HG02973 (cell line): ENCODE measurements around the gene PANK2.
"Not testable (repeated sequence)": the region's sequence is repeated elsewhere in the genome, so short reads cannot be mapped to it uniquely, and the experiment has no call there.

Experiments used
- ATAC-seq: cut with Tn5 transposase; IDR thresholded peaks from one replicate; pipeline ENCODE4 v1.9.1; 2021; ENCODE audit warnings: moderate library complexity; ENCODE audit not compliant: unreplicated experiment

PANK2 gene

DNA sequence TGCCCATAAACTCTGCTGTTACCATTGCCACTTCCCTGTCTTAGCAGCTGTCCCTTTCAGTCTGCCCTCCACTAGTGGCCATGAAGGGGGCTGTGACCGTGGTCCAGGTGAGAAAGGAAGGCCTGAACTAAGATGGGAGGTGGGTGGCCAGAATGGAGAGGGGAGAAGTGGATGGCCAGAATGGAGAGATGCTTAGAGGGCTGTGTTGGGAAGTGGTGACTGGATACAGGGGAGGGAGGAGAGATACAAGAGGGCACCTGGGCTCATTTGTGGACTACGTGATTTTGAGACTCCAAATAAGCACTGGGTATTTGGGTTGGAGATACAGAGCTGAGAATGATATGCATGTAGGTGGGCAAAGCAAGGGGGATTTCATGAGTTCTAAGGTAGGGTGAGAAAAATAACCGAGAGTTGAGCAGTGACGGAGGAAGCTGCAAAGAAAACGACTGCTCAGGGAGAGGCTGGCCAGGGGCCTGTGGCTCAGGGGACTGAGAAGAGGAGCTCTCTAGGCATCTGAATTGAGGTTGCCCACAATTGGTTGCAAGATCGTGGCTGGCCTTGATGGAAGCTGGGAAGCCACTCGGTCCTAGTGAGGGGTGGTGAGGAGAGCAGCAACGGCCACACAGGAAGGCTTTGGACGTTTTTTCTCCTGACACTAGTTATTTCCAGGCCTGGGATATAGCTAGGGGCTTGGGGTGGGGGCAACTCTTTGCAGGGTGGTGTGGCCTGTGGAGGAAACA is 36.9 kb downstream of the PANK2 start:
- ATAC-seq: no peak

DNA sequence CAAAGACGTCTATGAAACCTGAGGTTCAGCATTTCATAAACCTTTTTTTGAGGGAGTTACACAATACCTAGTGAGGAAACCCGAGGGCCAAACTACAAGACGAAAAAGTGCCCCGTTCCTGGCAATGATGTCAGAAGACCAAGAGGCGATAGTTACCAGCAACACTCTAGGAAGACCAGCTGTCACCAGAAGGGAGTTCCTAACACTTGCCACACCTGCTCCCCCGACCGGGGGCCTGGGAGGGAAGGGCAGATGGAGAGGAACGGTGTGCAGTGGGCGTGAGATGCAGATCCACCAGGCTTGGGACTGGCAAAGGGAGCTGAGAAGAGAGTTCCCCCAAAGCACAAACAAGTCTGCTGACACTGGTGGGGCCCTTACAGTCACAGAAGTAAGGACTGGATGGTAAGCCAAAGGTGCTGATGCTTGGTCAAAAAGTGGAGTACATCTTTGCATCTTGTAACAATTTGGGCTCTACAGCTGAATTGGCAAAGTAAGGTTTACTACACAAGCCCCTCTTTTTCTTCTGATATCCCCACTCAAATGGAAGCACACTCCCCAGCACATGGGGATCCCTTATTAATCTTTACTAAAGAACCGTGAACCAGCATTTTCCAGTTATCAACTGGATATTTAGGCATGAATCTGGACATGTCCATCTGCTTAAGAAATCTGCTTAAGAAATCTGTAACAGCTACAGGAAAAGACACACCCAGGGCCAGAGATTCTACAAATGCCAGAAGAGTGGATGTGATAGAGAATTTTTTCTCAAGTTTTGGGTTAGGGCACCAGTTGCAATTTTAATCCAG is 38.5 kb downstream of the PANK2 start:
- no peak for ATAC-seq

DNA sequence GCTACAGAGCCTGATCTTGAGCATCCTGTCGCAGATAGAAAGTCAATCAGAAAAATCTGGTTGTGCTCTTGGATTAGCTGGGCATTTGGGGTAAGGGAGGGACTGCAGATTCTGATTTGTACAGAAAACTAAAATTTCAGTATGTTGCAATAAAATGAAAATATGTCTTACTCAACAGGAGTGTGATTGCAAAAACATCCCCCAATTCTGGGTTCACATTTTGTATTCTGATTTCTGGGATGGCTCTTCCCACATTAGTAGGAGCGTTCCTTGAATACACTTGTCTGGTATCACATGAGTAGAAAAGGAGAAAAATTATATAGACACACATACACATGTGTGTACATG is 40.5 kb downstream of the PANK2 start:
- ATAC-seq: no peak

DNA sequence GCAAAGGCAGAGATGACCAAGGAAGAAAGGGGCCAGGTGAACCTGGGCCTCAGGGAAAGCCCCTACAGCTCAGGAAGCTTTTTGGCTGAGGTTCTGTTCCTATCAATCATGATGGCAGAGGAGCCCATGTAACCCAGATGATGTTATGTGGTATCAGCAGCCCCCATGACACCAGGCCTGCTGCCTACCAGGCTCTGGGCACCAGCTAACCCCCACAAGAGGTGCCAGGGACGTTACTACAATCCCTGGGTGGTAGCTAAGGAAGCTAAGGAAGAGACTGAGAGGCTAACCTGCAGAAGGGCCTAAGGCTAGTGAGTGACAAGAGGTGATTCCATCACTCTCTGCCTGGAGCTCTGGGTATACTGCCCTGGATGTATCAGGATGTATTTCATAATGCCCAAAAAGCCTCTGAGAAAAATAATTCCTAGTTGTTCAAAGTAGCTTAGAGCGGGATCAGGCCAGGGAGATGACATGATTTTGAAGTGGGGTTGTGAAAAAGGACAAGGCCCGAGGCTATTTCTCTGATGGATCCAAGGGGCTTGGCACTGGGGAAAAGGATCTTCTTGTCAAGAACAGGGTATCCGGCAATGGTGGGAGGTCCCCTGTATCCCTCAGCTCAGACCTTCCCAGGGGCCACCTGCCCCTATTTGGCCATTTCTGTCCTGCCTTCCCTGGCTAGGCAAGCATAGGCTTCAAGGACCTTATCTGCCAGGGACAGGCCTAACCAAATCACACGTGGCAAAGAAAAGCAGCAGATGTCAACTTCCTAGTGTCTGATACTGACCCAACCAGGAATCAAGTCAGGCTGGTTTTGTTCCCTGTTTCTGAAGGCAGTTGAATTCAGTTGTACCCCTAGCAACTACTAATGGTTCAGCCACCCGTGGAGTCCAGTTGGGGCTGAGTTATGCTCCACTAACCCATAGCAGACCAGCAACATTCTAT is 41.3 kb downstream of the PANK2 start:
- ATAC-seq: no peak

DNA sequence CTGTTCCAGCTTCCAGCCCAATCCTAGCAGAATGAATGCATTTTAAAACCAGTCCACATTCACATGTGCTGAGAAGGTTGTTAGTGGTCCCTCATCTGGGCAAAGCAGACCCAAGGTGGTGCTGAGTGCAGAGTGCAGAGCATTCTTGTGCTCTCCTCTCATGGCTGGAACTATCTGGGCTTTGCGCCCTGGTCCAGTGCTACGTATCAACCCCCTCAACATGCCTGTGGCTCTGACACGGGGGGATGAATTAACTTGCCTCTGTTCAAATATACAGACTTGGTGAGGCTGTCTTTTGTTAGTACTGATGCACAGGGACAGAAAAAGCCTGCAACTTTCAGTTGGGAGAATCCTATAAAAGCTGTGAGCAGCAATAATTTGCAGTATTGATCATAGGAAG is 42.5 kb downstream of the PANK2 start:
- no peak for ATAC-seq

DNA sequence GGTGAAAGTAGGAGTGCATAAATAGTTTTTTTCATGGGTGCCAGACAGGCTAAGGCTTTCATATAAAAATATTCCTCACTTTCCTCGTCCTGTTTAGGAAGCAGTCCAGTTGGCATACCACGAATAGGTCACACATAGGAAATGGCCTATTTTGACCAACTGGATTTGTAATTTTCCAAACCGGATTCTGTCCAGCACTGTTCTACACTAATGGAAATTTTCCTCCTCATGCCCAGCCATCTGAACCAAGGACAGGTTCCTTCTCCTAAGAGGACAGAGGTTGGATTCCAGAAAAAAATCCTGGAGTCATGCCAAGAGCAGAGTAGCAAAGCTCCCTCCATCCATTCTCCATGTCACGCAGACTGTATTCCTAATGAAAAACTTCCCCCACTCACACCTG is 43.1 kb downstream of the PANK2 start:
- ATAC-seq: no peak

DNA sequence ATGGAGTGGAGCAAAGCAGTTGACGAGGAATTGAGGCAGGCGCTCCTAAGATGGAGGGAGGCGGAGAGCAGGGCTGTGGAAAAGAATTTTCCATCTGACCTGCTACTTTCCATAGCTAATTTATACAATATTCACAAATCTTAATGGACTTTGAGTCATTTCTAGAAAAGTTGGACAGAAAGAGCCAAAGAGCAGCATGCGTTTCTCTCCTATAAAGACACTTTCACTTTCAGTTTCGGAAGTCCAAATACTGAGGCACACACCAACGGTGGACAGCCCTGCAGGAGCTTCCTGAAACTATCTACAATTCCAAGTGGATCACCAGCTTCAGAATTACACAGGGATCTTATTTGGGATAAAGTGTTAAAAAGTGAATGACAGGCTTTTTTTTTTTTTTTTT is 43.5 kb downstream of the PANK2 start:
- no peak for ATAC-seq

DNA sequence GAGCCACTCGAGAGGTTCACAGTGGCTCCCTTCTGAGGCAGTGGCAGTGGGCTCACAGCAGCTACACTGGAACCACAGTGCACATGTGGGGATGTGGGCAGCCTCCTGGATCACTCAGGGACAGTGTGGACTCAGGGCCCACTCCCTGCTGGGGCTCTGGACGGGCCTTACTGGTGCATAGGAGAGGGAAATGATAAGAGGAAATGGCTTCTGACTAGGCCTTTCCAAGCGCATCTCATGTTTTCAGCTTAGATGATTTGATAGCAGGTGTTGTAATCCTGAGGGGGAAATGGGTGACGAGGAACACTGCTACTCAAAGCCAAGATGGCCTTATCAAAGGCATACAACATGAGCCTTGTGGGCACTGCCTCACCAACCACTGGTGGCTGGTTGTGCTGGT is 44.0 kb downstream of the PANK2 start:
- ATAC-seq: no peak

DNA sequence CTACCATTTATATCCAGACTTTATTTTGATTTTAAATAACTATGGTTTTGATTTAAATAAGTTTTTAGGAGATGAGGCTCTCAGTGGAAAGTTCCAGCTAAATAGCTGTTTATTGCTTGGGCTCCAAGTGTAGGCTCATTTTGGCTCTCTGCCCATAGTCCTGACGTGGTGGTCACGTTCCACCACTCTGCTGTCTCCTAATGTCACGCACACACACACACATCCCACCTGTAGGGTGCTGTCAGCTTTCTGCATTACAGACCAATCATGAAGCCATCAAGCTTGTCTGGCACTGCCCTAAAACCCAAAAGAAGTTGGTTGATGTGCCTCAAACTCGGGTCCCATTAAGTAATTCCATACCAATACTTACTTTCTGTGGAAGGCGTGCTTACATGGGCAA is 45.4 kb downstream of the PANK2 start:
- ATAC-seq: no peak

DNA sequence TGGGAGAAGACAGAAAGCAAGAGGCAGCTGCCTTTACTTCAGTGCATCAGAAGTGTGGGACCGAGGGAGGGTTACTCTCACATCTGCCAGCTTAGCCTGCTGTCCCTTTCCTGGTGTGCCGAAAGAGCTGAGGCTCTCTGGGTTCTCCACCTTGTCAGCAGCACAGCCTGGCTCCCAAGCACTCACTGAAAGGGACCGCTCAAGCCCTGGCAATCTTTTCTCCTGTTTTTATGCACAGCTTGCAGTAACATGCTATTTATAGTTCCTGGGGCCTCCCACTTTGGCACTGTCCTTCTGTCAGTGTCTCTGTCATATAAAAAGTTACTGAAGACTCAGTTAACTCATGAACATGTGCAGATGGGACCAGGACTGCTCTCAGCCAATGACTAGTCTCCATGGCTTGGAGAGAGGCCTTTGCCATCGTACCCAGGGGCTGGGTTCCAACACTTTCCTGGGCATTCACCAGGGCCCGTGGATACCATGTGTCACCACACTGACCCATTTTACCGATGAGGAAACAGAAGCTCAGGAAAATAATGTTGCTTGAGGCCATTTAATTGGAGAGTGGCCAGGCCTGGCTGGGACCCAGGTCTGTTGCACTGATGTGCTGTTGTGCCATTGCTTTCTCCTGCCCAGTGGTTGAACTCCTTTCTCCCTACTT is 46.2 kb downstream of the PANK2 start:
- no peak for ATAC-seq

DNA sequence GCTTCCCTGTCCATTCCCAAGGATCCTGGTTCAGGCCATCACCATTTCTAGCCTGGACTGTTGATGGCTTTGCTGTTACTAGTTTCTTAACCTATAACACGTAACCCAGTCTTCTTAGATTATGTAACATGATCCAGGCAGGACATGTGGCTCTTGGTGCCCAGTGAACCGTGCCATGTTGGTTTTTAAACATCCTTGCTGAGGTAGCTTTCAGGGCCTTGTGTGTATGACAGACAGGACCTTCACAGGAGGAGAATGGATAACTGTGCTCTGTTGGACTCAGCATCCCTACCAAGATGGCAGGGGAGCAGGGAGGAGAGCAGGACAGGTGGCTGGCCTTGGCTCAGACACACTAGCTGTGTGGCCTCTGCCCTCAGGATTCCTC is 46.8 kb downstream of the PANK2 start:
- no peak for ATAC-seq

DNA sequence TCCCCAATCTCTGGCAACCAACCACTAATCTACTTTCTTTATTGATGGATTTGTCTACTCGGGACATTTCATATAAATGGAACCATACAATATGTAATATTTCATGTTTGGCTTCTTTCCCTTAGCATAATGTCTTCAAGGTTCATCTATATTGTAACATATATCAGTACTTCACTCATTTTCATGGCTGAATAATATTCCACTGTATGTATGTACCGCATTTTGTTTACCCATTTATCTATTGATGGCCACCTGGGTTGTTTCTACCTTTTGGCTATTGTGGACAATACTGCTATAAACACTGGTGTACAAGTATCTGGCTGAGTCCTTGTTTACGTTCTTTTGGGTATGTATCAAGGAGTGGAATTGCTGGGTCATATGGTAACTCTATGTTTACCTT is 48.4 kb downstream of the PANK2 start:
- ATAC-seq: no peak

DNA sequence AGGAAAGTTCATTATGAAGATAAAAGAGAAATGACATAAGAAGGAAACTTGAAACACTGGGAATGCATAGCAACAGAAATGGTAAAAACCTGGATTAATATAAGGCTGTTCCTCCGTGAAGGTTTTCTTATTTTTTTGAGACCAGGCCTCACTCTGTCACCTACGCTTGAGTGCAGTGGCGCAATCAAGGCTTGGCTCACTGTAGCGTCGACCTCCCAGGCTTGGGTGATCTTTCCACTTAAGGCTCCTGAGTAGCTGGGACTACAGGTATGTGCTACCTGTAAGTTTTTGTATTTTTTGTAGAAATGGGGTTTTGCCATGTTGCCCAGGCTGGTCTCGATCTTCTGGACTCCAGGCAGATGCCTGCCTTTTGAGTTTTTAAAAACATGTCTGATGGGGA is 51.7 kb downstream of the PANK2 start:
- ATAC-seq: no peak

DNA sequence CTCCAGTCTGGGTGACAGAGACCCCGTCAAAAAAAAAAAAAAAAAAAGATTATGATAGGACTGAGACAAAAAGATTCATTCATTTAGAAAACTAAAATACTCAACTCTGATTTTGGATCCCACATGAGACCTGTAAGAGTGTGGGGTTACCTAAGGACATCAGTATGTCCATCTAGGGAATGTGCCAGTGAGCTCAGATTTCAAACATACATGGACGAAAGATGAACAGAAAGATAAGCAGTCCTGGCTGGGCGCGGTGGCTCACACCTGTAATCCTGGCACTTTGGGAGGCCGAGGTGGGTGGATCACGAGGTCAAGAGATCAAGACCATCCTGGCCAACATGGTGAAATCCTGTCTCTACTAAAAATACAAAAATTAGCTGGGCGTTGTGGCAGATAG is 57.5 kb downstream of the PANK2 start:
- ATAC-seq: not testable (repeated sequence)

DNA sequence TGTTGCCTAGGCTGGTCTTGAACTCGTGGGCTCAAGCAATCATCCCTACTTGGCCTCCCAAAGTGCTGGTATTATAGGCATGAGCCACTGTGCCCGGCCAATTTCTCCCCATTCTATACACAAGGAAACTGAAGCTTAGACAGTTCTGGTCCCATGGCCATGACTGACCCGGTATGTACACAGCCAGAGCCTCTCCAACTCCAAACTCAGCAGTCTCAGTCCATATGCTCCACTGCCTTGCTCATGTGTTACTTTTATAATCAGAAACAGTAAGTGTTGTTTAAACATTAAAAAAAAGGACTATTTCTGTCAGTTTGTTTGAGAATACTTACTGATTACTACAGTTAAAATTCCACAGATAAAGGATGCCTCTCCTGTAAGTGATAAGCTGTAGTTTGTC is 75.5 kb downstream of the PANK2 start:
- ATAC-seq: no peak

DNA sequence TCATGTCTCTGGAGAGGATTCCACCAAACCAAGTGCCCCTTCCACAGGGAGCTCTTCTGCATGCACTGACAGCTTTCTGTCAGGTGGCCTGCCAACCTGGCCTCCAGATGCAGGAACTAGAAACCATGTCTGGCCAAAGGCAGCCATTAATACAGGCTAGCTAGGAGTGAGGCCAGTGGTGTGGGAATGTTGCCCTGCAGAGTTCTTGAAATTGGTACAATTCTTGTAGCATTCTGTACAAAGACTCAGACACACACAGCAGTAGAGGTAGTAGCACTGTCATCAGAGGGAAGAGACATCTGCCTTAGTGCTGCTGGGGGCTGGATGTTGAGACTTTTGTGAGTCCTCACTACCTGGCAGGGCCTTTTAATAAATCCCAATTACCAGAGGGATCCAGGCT is 77.4 kb downstream of the PANK2 start:
- no peak for ATAC-seq

DNA sequence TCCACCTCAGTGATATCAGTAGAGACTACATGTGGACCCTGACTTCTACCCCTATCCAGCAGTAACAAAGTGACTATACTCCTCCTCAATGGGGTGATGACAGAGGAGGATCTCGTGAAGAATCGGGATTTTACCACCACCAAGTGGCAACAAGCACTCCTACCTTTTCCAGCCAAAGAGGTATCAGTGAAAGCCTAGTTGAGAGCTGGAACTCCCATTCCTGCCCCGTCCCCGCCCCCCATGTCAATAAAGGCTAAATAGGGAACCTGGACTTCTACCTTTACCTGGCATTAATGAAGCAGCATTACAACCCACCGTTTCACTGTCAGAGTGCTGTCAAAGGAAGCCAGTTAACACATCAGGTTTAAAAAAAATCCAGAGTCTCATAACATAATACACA is 80.8 kb downstream of the PANK2 start:
- no peak for ATAC-seq

DNA sequence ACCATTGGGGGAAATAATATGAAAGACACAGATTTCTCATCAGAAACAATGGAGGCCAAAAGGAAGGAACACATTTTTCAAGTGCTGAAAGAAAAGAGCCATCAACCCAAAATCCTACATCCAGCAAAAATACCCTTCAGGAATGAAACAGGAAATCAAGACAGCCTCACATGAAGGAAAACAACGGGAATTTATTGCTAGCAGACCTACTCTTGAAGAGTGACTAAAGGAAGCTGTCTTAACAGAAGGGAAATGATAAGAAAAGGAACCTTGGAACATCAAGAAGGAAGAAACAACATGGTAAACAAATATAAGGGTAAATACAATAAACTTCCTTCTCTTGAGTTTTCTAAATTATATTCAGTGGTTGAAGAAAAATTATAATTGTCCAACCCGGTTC is 82.0 kb downstream of the PANK2 start:
- no peak for ATAC-seq

DNA sequence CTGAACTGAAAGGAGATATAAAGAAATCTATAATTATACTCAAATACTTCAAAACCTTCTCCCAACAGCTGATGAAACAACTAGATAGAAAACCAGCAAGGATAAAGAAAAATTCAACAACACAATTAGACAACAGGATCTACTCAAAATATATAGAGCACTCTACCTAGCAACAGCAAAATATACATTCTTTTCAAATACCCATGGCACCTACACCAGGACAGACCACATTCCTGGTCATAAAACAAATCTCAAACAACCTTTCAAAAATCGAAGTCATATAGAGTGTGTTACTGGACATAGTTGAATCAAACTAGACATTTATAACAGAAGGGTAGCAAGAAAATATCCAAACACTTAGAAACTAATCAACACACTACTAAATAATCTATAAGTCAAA is 83.0 kb downstream of the PANK2 start:
- ATAC-seq: no peak

DNA sequence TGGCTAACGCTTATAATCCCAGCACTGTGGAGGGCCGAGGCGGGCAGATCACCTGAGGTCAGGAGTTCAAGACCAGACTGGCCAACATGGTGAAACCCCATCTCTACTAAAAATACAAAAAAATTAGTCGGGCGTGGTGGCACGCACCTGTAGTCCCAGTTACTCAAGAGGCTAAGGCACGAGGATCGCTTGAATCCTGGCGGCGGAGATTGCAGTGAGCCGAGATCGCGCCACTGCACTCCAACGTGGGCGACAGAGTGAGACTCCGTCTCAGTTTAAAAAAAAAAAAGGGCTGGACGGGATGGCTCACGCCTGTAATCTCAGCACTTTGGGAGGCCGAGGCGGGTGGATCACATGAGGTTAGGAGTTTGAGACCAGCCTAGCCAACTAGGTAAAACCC is 83.4 kb downstream of the PANK2 start:
- not testable (repeated sequence) for ATAC-seq

DNA sequence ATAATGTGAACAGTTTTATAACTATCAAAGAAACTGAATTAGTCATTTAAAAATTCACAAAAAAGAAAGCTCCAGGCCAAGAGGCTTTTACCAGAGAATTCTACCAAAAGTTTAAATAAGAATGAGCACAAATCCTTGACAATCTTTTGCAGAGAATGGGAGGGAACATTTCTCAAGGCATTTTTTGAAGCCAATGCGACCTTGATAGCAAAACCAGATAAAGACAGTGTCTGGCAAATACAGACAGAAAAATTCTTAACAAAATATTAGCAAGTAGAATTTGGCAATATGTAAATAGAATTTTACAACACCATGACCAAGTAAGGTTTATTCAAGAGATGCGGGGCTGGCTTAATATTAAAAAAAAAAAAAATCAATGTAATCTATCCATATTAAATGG is 84.5 kb downstream of the PANK2 start:
- ATAC-seq: no peak
